ENCODE results near the gene SHOX. TPM values are rescaled to one million over a fixed set of nuclear protein-coding genes. Genes with fewer than 3 reads are reported as not detected.

SHOX gene
- polyA plus RNA-seq, 3 donors: not detected

DNA sequence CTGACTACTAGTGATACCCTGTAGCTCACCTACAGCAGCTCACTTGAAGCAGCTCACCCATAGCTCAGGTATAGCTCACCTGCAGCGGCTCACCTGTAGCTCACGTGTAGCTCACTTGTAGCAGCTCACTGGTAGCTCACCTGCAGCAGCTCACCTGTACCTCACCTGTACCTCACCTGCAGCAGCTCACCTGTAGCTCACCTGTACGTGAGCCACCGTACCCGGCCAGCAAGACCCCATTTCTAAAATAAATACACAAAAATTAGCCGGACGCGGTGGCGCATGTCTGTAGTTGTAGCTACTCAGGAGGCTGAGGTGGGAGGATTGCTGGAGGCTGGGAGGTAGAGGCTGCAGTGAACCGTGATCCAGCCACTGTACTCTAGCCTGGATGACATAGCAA is 30.6 kb downstream of the SHOX start:
- no peaks in the 10 kb centered on the region for H3K36me3 ChIP-seq (replicated peaks in 1 of 2; ENCODE audit: control insufficient read depth in 1 of 2, insufficient read depth in 2 of 2, low read length in 2 of 2)
- H3K36me3 Mint-ChIP-seq: no peaks in the 10 kb centered on the region
- TF ChIP-seq, protein P1, sequence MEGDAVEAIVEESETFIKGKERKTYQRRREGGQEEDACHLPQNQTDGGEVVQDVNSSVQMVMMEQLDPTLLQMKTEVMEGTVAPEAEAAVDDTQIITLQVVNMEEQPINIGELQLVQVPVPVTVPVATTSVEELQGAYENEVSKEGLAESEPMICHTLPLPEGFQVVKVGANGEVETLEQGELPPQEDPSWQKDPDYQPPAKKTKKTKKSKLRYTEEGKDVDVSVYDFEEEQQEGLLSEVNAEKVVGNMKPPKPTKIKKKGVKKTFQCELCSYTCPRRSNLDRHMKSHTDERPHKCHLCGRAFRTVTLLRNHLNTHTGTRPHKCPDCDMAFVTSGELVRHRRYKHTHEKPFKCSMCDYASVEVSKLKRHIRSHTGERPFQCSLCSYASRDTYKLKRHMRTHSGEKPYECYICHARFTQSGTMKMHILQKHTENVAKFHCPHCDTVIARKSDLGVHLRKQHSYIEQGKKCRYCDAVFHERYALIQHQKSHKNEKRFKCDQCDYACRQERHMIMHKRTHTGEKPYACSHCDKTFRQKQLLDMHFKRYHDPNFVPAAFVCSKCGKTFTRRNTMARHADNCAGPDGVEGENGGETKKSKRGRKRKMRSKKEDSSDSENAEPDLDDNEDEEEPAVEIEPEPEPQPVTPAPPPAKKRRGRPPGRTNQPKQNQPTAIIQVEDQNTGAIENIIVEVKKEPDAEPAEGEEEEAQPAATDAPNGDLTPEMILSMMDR (IDR thresholded peaks at IDR 0.05): no peak
- H3K27ac ChIP-seq (ENCODE audit: low read depth in 1 of 2, low read length in 2 of 2): no peak overlapping the region
- H3K4me1 Mint-ChIP-seq: no peaks in the 10 kb centered on the region
- no peak overlapping the region for H2AFZ ChIP-seq (ENCODE audit: insufficient read depth, low read depth, low read length, poor library complexity, severe bottlenecking)
- peaks cover 0 to 6% of the 10 kb centered on the region in 2 donors for H3K9me3 ChIP-seq (replicated peaks in 1 of 2; ENCODE audit: control insufficient read depth in 1 of 2, insufficient read depth in 1 of 2, low read length in 2 of 2)
- no peaks in the 10 kb centered on the region for H3K4me1 ChIP-seq (ENCODE audit: control insufficient read depth in 1 of 2, insufficient read depth in 2 of 2, low read length in 2 of 2)
- H3K9me3 Mint-ChIP-seq: peaks cover 0 to 17% (median 2%) of the 10 kb centered on the region in 7 donors
- H4K20me1 ChIP-seq (ENCODE audit: insufficient read depth, low read length): no peaks in the 10 kb centered on the region
- H3K27me3 ChIP-seq (ENCODE audit: control insufficient read depth in 2 of 2, insufficient read depth in 2 of 2, low read length in 2 of 2): no peaks in the 10 kb centered on the region
- H3K4me3 ChIP-seq (replicated peaks in 1 of 3; ENCODE audit: low read depth in 2 of 3, low read length in 3 of 3): no peak overlapping the region
- intact Hi-C loops (cut with micrococcal nuclease): no loop called here
- H3K79me2 ChIP-seq (ENCODE audit: insufficient read depth, low read length): no peaks in the 10 kb centered on the region
- H3K4me3 Mint-ChIP-seq: no peak overlapping the region
- no peak for DNase-seq
- no peak overlapping the region for H3K4me2 ChIP-seq (replicated peaks; ENCODE audit: extremely low read depth, low read length, poor library complexity, severe bottlenecking)
- WGBS (ENCODE audit: insufficient coverage): no CpG with 5 or more reads among the region's 10 CpGs
- H3K9ac ChIP-seq (ENCODE audit: insufficient read depth, low read length, poor library complexity, severe bottlenecking): no peak overlapping the region
- H3K27ac Mint-ChIP-seq: no peak overlapping the region
- H3K27me3 Mint-ChIP-seq (ENCODE audit: low read depth in 3 of 3): peaks cover 0 to 9% (median 1%) of the 10 kb centered on the region in 3 donors

DNA sequence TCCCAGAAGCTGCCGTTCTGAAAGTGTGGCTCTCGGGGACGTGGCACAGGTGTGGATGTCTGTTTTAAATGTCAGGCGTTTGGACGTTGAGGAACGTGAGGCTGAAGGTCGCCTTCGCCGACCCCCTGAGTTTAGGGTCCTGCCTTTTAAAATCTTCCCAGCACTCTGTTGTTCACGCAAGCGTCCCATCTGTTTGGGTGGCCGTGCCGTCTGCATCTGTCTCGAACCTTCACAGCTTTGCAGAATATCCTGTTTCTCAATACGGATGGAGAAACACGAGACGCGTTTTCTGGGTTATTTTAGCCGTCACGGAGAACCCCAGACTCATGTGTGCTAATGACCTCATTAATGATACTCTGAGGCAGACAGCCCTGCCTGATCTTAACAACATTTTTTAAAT is 31.5 kb downstream of the SHOX start:
- intact Hi-C loops (cut with micrococcal nuclease): no loop called here
- Histone ChIP-seq H3K36me3 (replicated peaks in 1 of 2; ENCODE audit: control insufficient read depth in 1 of 2, insufficient read depth in 2 of 2, low read length in 2 of 2) (no peaks in the 10 kb centered on the region), H3K4me2 (replicated peaks; ENCODE audit: extremely low read depth, low read length, poor library complexity, severe bottlenecking) (no peak overlapping the region), H4K20me1 (ENCODE audit: insufficient read depth, low read length) (no peaks in the 10 kb centered on the region), H3K9me3 (replicated peaks in 1 of 2; ENCODE audit: control insufficient read depth in 1 of 2, insufficient read depth in 1 of 2, low read length in 2 of 2) (peaks cover 0 to 6% of the 10 kb centered on the region in 2 donors), H3K4me3 (replicated peaks in 1 of 3; ENCODE audit: low read depth in 2 of 3, low read length in 3 of 3) (no peak overlapping the region), H3K4me1 (ENCODE audit: control insufficient read depth in 1 of 2, insufficient read depth in 2 of 2, low read length in 2 of 2) (no peaks in the 10 kb centered on the region), H3K79me2 (ENCODE audit: insufficient read depth, low read length) (no peaks in the 10 kb centered on the region), H3K9ac (ENCODE audit: insufficient read depth, low read length, poor library complexity, severe bottlenecking) (no peak overlapping the region), H2AFZ (ENCODE audit: insufficient read depth, low read depth, low read length, poor library complexity, severe bottlenecking) (no peak overlapping the region), H3K27me3 (ENCODE audit: control insufficient read depth in 2 of 2, insufficient read depth in 2 of 2, low read length in 2 of 2) (no peaks in the 10 kb centered on the region), H3K27ac (ENCODE audit: low read depth in 1 of 2, low read length in 2 of 2) (no peak overlapping the region)
- H3K27me3 Mint-ChIP-seq (ENCODE audit: low read depth in 3 of 3): peaks cover 3 to 9% (median 4%) of the 10 kb centered on the region in 3 donors
- no peak overlapping the region for H3K27ac Mint-ChIP-seq
- no peaks in the 10 kb centered on the region for H3K4me1 Mint-ChIP-seq
- H3K9me3 Mint-ChIP-seq: peaks cover 0 to 19% (median 2%) of the 10 kb centered on the region in 7 donors
- 75% methylated on average over 19 of the region's 20 CpGs for WGBS (ENCODE audit: insufficient coverage)
- no peak for DNase-seq
- no peaks in the 10 kb centered on the region for H3K36me3 Mint-ChIP-seq
- TF ChIP-seq, protein P1 (IDR thresholded peaks at IDR 0.05): no peak
- H3K4me3 Mint-ChIP-seq: no peak overlapping the region

Data from CD14-positive monocyte (primary cell).